Smooth muscle cell (in vitro differentiated cells): ENCODE measurements around the gene AGFG2. TPM values are rescaled to one million over a fixed set of nuclear protein-coding genes. Genes with fewer than 3 reads are reported as not detected.
A peak's percentile ranks its signal among the peaks of the same experiment; 100 is the strongest.

ENCODE experiments used
- DNase-seq: peaks from one replicate; lab custom pipeline; 2025; ENCODE audit not compliant: unreplicated experiment; lab: John Stamatoyannopoulos, UW
- H2AFZ ChIP-seq: fragments of 200-600 bp; sonication (generic); 2 replicates; pipeline ENCODE4 v1.6.0; 2016; ENCODE audit warnings: antibody characterized with exemption, low read depth, mild to moderate bottlenecking
- H3F3A ChIP-seq: fragments of 200-600 bp; sonication (generic); 2 replicates; pipeline ENCODE4 v1.6.0; 2017; ENCODE audit warnings: antibody characterized with exemption, low read depth
- H3K27ac ChIP-seq: fragments of 200-600 bp; sonication (generic); 2 replicates; pipeline ENCODE4 v1.5.1; 2016; ENCODE audit warnings: low read depth, mild to moderate bottlenecking
- H3K27me3 ChIP-seq: fragments of 200-600 bp; sonication (generic); 2 replicates; pipeline ENCODE4 v1.6.1; 2016; ENCODE audit warnings: low read depth, mild to moderate bottlenecking
- H3K36me3 ChIP-seq: fragments of 200-600 bp; sonication (generic); 2 replicates; pipeline ENCODE4 v1.5.1; 2016; ENCODE audit warnings: low read depth
- H3K4me1 ChIP-seq: fragments of 200-600 bp; sonication (generic); 2 replicates; pipeline ENCODE4 v1.5.1; 2016; ENCODE audit warnings: low read depth
- H3K4me2 ChIP-seq: fragments of 200-600 bp; sonication (generic); 2 replicates; pipeline ENCODE4 v1.6.0; 2016; ENCODE audit warnings: mild to moderate bottlenecking
- H3K4me3 ChIP-seq: fragments of 200-600 bp; sonication (generic); 2 replicates; pipeline ENCODE4 v1.5.1; 2016; ENCODE audit warnings: mild to moderate bottlenecking
- H3K79me2 ChIP-seq: fragments of 200-600 bp; sonication (generic); 2 replicates; pipeline ENCODE4 v1.6.0; 2016; ENCODE audit warnings: low read depth, mild to moderate bottlenecking
- H3K9ac ChIP-seq: fragments of 200-600 bp; sonication (generic); 2 replicates; pipeline ENCODE4 v1.6.0; 2016; ENCODE audit warnings: low read depth
- H3K9me3 ChIP-seq: fragments of 200-600 bp; sonication (generic); replicated peaks from 2 replicates; pipeline ENCODE4 v1.5.1; 2016; ENCODE audit warnings: low read depth
- H4K20me1 ChIP-seq: fragments of 200-600 bp; sonication (generic); 2 replicates; pipeline ENCODE4 v1.6.0; 2016; ENCODE audit warnings: low read depth
- CTCF ChIP-seq: fragments of 200-600 bp; sonication (generic); IDR thresholded peaks from 2 replicates; pipeline ENCODE4 v1.5.1; 2017; ENCODE audit warnings: borderline replicate concordance, mild to moderate bottlenecking, antibody characterized with exemption; ENCODE audit not compliant: insufficient read depth, poor library complexity, severe bottlenecking
- WGBS: methylation state at CpG from one replicate; pipeline ENCODE4 v1.1.7; 2016; ENCODE audit warnings: low lambda C conversion rate; 5-methylcytosine and 5-hydroxymethylcytosine counted together
- polyA plus RNA-seq: library from polyadenylated mRNA; unstranded; fragments of >200 nt; fragmentation: Nextera tagmentation; extraction: Ambion mirVana; gene quantifications from 2 replicates; pipeline ENCODE4 v1.2.1, GENCODE V29; 2016
- total RNA-seq: library from RNA; depleted of rRNA; stranded (reverse); fragments of >200 nt; gene quantifications from 2 replicates; pipeline ENCODE4 v1.2.3, GENCODE V29; 2014

Gene AGFG2
- total and polyA plus RNA-seq, 2 experiments from 2014 or later: 2.7 to 8.4 TPM

- Histone ChIP-seq H4K20me1 (peaks cover 21% of the 10 kb centered on the region), H3K9ac (no peak overlapping the region), H3K4me1 (peaks cover 15% of the 10 kb centered on the region), H3K27me3 (no peaks in the 10 kb centered on the region), H3K9me3 (no peaks in the 10 kb centered on the region), H3K4me3 (no peak overlapping the region), H3K79me2 (no peaks in the 10 kb centered on the region), H2AFZ (no peak overlapping the region), H3K36me3 (no peaks in the 10 kb centered on the region), H3F3A (peaks cover 11% of the 10 kb centered on the region), H3K27ac (no peak overlapping the region), H3K4me2 (no peak overlapping the region)
- WGBS: 60% methylated on average over 1 of the region's 1 CpG
- no peak for DNase-seq
- peak; percentile 21 for TF ChIP-seq CTCF
Measured at GRCh38 chr7:100588438-100588837, 49.4 kb downstream of the AGFG2 start.

- no peak overlapping the region for H3K4me3 ChIP-seq
- DNase-seq: no peak
- H3K9me3 ChIP-seq: no peaks in the 10 kb centered on the region
- H3K27ac ChIP-seq: no peak overlapping the region
- peaks cover 12% of the 10 kb centered on the region for H4K20me1 ChIP-seq
- H3K9ac ChIP-seq: no peak overlapping the region
- no peaks in the 10 kb centered on the region for H3K79me2 ChIP-seq
- no peaks in the 10 kb centered on the region for H3K27me3 ChIP-seq
- H3F3A ChIP-seq: peaks cover 9% of the 10 kb centered on the region
- H2AFZ ChIP-seq: no peak overlapping the region
- no peak for TF ChIP-seq CTCF
- H3K4me2 ChIP-seq: no peak overlapping the region
- WGBS: 41% methylated on average over 7 of the region's 7 CpGs
- H3K36me3 ChIP-seq: no peaks in the 10 kb centered on the region
- peaks cover 5% of the 10 kb centered on the region for H3K4me1 ChIP-seq
Measured at GRCh38 chr7:100589341-100589947, 50.4 kb downstream of the AGFG2 start.

GRCh38 chr7:100590077-100590737 is 51.2 kb downstream of the AGFG2 start:
- Histone ChIP-seq H3K36me3 (no peaks in the 10 kb centered on the region), H3K9me3 (no peaks in the 10 kb centered on the region), H3K79me2 (no peaks in the 10 kb centered on the region), H3K4me1 (no peaks in the 10 kb centered on the region), H3K4me3 (no peak overlapping the region), H2AFZ (no peak overlapping the region), H3K4me2 (no peak overlapping the region), H3K27ac (no peak overlapping the region), H3F3A (peaks cover 3% of the 10 kb centered on the region), H3K27me3 (no peaks in the 10 kb centered on the region), H3K9ac (no peak overlapping the region), H4K20me1 (peaks cover 4% of the 10 kb centered on the region)
- TF ChIP-seq CTCF: no peak
- WGBS: 69% methylated on average over 20 of the region's 20 CpGs
- DNase-seq: no peak

- Histone ChIP-seq H3K4me3 (no peak overlapping the region), H3K79me2 (no peaks in the 10 kb centered on the region), H3K4me1 (no peaks in the 10 kb centered on the region), H2AFZ (no peak overlapping the region), H3K36me3 (no peaks in the 10 kb centered on the region), H3K9ac (no peak overlapping the region), H3K9me3 (no peaks in the 10 kb centered on the region), H3K27me3 (no peaks in the 10 kb centered on the region), H3F3A (no peaks in the 10 kb centered on the region), H4K20me1 (no peaks in the 10 kb centered on the region), H3K4me2 (no peak overlapping the region), H3K27ac (no peak overlapping the region)
- DNase-seq: no peak
- WGBS: 95% methylated on average over 17 of the region's 17 CpGs
- TF ChIP-seq CTCF: no peak
Measured at GRCh38 chr7:100591596-100591995, 52.6 kb downstream of the AGFG2 start.
